Measurements from ENCODE around the gene SCD. TPM values are rescaled to one million over a fixed set of nuclear protein-coding genes. Genes with fewer than 3 reads are reported as not detected.

SCD gene
- total and polyA plus RNA-seq, 10 of the 15 experiments (the other 5 are each of a cell fraction or from before 2014, with no cell fraction given) = 68.7 to 279 (median 99.5) TPM

- DNase-seq (ENCODE audit: low read depth, low spot score) (no peak), FAIRE-seq (no peak), ATAC-seq (no peak)
- Histone ChIP-seq H3K27ac (ENCODE audit: control insufficient read depth, insufficient read depth) (no peak overlapping the region), H3K9ac (ENCODE audit: control insufficient read depth, insufficient read depth, low read length) (no peak overlapping the region), H3K4me2 (ENCODE audit: control insufficient read depth, insufficient read depth) (no peak overlapping the region), H3K4me1 (ENCODE audit: control insufficient read depth, insufficient read depth, low read length) (no peaks in the 10 kb centered on the region), H4K20me1 (ENCODE audit: control insufficient read depth, insufficient read depth) (no peaks in the 10 kb centered on the region), H3K79me2 (ENCODE audit: control insufficient read depth, insufficient read depth, low read length) (no peaks in the 10 kb centered on the region), H3K36me3 (ENCODE audit: control insufficient read depth in 2 of 2, insufficient read depth in 2 of 2, low read length in 1 of 2) (no peaks in the 10 kb centered on the region), H3K9me3 (replicated peaks; ENCODE audit: control insufficient read depth, insufficient read depth, low read length) (no peaks in the 10 kb centered on the region), H3K27me3 (replicated peaks in 1 of 2; ENCODE audit: control insufficient read depth in 2 of 2, insufficient read depth in 2 of 2, low read length in 1 of 2) (peaks cover 0 to 6% of the 10 kb centered on the region in 2 experiments; a peak in 3 of 4 replicates), H3K4me3 (no peak overlapping the region), H2AFZ (ENCODE audit: control insufficient read depth, low read depth, low read length) (no peak overlapping the region)
- ChIA-PET SMC1A (ENCODE audit: uncharacterized antibody, unreplicated experiment) (no interaction called here), POLR2A (no interaction called here), RAD21 (ENCODE audit: unreplicated experiment) (no interaction called here), CTCF (no interaction called here)
- intact Hi-C loops (cut with micrococcal nuclease; ENCODE audit: unreplicated experiment) = no loop called here
- BruUV-seq (replicated peaks) = no TSS peak
- in situ Hi-C loops (cut with MboI) = no loop called here
- 24% methylated on average over 4 of the region's 4 CpGs for WGBS (ENCODE audit: insufficient coverage, insufficient replicate concordance, low lambda C conversion rate, missing lambda C conversion rate)
- TF ChIP-seq BCLAF1 (IDR thresholded peaks at IDR 0.05) (no peak), CUX1 (IDR thresholded peaks at IDR 0.05; ENCODE audit: insufficient replicate concordance, low read depth, low read length) (no peak), CBX5 (IDR thresholded peaks at IDR 0.05; ENCODE audit: low read depth) (no peak), RFX5 (IDR thresholded peaks at IDR 0.05; ENCODE audit: low read depth, low read length) (no peak), CEBPB (IDR thresholded peaks at IDR 0.05; ENCODE audit: borderline replicate concordance in 1 of 2, low read depth in 2 of 2, low read length in 2 of 2) (no peak), SMAD5 (IDR thresholded peaks at IDR 0.05; ENCODE audit: low read depth) (no peak), NR2C2 (IDR thresholded peaks at IDR 0.05; ENCODE audit: borderline replicate concordance, control insufficient read depth, insufficient read length, low read depth) (no peak), NFYA (IDR thresholded peaks at IDR 0.05; ENCODE audit: borderline replicate concordance, low read depth, low read length) (no peak), ZSCAN29 (IDR thresholded peaks at IDR 0.05) (no peak), DPF2 (IDR thresholded peaks at IDR 0.05) (no peak), RELB (IDR thresholded peaks at IDR 0.05; ENCODE audit: low read depth) (no peak), BCL3 (IDR thresholded peaks at IDR 0.05; ENCODE audit: borderline replicate concordance, insufficient read depth, low read depth, low read length, poor library complexity, severe bottlenecking) (no peak), KLF5 (IDR thresholded peaks at IDR 0.05; ENCODE audit: partially characterized antibody) (no peak), STAT3 (IDR thresholded peaks at IDR 0.05; ENCODE audit: low read depth, low read length) (no peak)
Measured at GRCh38 chr10:100315615-100316014, 31.4 kb upstream of the SCD start.

Measured in GM12878 (cell line).